Measurements from ENCODE around the gene TBC1D17. TPM values are rescaled to one million over a fixed set of nuclear protein-coding genes. Genes with fewer than 3 reads are reported as not detected.

Gene TBC1D17
- 4.0 TPM for total RNA-seq (2013)
- 10 to 100 TPM in 1 of 3 donors, 1 to 10 TPM in 2; 3.1 to 48.2 (median 4.5) TPM for polyA plus RNA-seq
- 5.5 and 6.4 TPM in 2 replicates for polyA minus RNA-seq
- total RNA-seq, result 5.1 to 29.0 (median 12.0) reads per million in 11 experiments

DNA sequence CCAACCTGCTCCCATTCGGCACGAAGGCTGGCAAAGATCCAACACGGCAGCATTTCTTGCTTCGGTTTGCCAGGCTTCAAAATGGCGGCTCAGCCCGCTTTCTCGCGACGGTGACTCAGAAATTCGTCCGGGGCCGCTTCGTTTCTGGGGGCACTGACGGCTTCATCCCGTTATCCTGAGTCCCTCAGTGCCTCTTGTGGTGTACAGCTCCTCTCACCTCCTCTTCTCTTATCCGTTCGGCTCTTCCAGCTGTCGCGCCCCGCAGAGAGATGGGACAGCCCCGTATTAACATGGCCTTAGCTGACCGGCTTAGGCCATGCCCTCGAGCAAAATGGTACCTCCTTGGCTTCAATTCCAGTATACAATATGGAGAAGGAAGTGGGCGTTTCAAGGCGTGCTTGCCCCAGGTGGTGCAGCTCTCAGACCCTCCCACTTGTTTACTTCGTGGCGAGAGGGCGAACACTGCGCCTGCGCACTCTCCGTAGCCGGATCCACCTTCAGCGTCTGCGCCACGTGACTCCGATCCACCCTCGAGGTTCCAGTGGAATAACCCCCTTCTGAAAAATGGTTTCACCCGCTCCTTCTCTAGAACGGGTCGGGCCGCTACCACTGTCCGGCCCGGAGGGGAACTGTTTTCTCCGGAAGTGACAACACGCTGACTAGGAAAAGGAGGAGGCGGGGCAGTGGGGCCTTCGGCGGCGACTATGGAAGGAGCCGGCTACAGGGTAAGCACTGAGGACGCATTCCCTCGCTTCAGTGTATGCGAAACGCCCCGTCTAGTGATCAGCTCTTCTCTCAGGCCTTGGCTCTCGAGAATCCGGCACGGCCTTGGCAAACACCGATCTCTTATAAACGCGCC is at the start of gene TBC1D17, which contains the start of gene AKT1S1:
TSS of gene TBC1D17 (plus strand) at position 683 of the 859 bp plus-strand sequence. CDS start at position 705, 22 bp downstream.
TSS of gene AKT1S1 (minus strand) at position 336 of the 859 bp plus-strand sequence. CDS start 4,060 bp downstream, outside the sequence.
- peaks cover 37% of the 10 kb centered on the region for H3K79me2 ChIP-seq (ENCODE audit: insufficient read depth, low read length)
- peak within 1 kb of the TSS; percentile 88 for H2AFZ ChIP-seq (ENCODE audit: insufficient read depth, low read depth, low read length, poor library complexity, severe bottlenecking)
- Mint-ChIP-seq H3K36me3 (peaks cover 39 to 51% of the 10 kb centered on the region in 2 donors), H3K27me3 (ENCODE audit: low read depth in 3 of 3) (peaks cover 0 to 1% (median 0%) of the 10 kb centered on the region in 3 donors), H3K27ac (no peak within 1 kb of the TSS), H3K4me3 (no peak within 1 kb of the TSS), H3K9me3 (peaks cover 0 to 3% (median 0%) of the 10 kb centered on the region in 7 donors), H3K4me1 (peaks cover 25% of the 10 kb centered on the region)
- peaks cover 30% of the 10 kb centered on the region for H4K20me1 ChIP-seq (ENCODE audit: insufficient read depth, low read length)
- intact Hi-C loops (cut with micrococcal nuclease), result loop anchor here (2.0 to 5.0 kb wide), 5 partner anchors 52 to 236 kb away; partner anchors contain the start of genes ATF5 (in 1 of the 2), FUZ (in 1 of the 2), NUP62 (in 1 of the 2) and PRMT1 (in 1 of the 2)
- H3K4me3 ChIP-seq (replicated peaks in 1 of 3; ENCODE audit: low read depth in 2 of 3, low read length in 3 of 3), result peak within 1 kb of the TSS; percentile 66 to 94 (median 88)
- H3K4me2 ChIP-seq (replicated peaks; ENCODE audit: extremely low read depth, low read length, poor library complexity, severe bottlenecking), result peak within 1 kb of the TSS; percentile 98
- peak within 1 kb of the TSS; percentile 90 to 95 for H3K27ac ChIP-seq (ENCODE audit: low read depth in 1 of 2, low read length in 2 of 2)
- peak within 1 kb of the TSS; percentile 89 for H3K9ac ChIP-seq (ENCODE audit: insufficient read depth, low read length, poor library complexity, severe bottlenecking)
- H3K4me1 ChIP-seq (ENCODE audit: control insufficient read depth in 1 of 2, insufficient read depth in 2 of 2, low read length in 2 of 2), result peaks cover 25 to 28% of the 10 kb centered on the region in 2 donors
- no peaks in the 10 kb centered on the region for H3K27me3 ChIP-seq (ENCODE audit: control insufficient read depth in 2 of 2, insufficient read depth in 2 of 2, low read length in 2 of 2)
- peak; percentile 100 for DNase-seq
- peaks cover 24 to 29% of the 10 kb centered on the region in 2 donors for H3K36me3 ChIP-seq (replicated peaks in 1 of 2; ENCODE audit: control insufficient read depth in 1 of 2, insufficient read depth in 2 of 2, low read length in 2 of 2)
- under 1% methylated on average over 52 of the region's 61 CpGs for WGBS (ENCODE audit: insufficient coverage)
- H3K9me3 ChIP-seq (replicated peaks in 1 of 2; ENCODE audit: control insufficient read depth in 1 of 2, insufficient read depth in 1 of 2, low read length in 2 of 2), result no peaks in the 10 kb centered on the region
- TF ChIP-seq, protein P1, sequence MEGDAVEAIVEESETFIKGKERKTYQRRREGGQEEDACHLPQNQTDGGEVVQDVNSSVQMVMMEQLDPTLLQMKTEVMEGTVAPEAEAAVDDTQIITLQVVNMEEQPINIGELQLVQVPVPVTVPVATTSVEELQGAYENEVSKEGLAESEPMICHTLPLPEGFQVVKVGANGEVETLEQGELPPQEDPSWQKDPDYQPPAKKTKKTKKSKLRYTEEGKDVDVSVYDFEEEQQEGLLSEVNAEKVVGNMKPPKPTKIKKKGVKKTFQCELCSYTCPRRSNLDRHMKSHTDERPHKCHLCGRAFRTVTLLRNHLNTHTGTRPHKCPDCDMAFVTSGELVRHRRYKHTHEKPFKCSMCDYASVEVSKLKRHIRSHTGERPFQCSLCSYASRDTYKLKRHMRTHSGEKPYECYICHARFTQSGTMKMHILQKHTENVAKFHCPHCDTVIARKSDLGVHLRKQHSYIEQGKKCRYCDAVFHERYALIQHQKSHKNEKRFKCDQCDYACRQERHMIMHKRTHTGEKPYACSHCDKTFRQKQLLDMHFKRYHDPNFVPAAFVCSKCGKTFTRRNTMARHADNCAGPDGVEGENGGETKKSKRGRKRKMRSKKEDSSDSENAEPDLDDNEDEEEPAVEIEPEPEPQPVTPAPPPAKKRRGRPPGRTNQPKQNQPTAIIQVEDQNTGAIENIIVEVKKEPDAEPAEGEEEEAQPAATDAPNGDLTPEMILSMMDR (IDR thresholded peaks at IDR 0.05), result no peak

DNA sequence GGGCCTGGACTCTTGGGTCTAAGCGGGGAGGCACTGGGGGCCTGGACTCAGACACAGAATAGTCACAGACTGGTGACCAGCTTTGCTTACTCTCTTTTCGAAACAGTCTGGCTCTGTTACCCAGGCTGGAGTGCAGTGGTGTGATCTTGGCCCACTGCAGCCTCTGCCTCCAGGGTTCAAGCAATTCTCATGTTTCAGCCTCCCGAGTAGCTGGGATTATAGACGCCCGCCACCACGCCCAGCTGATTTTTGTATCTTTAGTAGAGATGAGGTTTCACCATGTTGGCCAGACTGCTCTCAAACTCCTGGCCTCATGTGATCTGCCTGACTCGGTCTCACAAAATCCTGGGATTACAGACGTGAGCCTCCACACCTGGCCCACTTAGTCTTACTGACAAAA is 48.3 kb upstream of the TBC1D17 start:
- WGBS (ENCODE audit: insufficient coverage), result 95% methylated on average over 6 of the region's 8 CpGs
- Mint-ChIP-seq H3K27ac (no peak overlapping the region), H3K4me3 (no peak overlapping the region), H3K36me3 (peaks cover 58 to 88% of the 10 kb centered on the region in 2 donors), H3K27me3 (ENCODE audit: low read depth in 3 of 3) (peaks cover 0 to 2% (median 0%) of the 10 kb centered on the region in 3 donors), H3K4me1 (peaks cover 24% of the 10 kb centered on the region), H3K9me3 (no peaks in the 10 kb centered on the region)
- Histone ChIP-seq H3K79me2 (ENCODE audit: insufficient read depth, low read length) (peaks cover 27% of the 10 kb centered on the region), H3K4me1 (ENCODE audit: control insufficient read depth in 1 of 2, insufficient read depth in 2 of 2, low read length in 2 of 2) (peaks cover 22 to 25% of the 10 kb centered on the region in 2 donors), H3K36me3 (replicated peaks in 1 of 2; ENCODE audit: control insufficient read depth in 1 of 2, insufficient read depth in 2 of 2, low read length in 2 of 2) (peaks cover 64 to 96% of the 10 kb centered on the region in 2 donors), H3K4me3 (replicated peaks in 1 of 3; ENCODE audit: low read depth in 2 of 3, low read length in 3 of 3) (no peak overlapping the region), H3K4me2 (replicated peaks; ENCODE audit: extremely low read depth, low read length, poor library complexity, severe bottlenecking) (no peak overlapping the region), H3K27ac (ENCODE audit: low read depth in 1 of 2, low read length in 2 of 2) (no peak overlapping the region), H3K27me3 (ENCODE audit: control insufficient read depth in 2 of 2, insufficient read depth in 2 of 2, low read length in 2 of 2) (no peaks in the 10 kb centered on the region), H2AFZ (ENCODE audit: insufficient read depth, low read depth, low read length, poor library complexity, severe bottlenecking) (no peak overlapping the region), H4K20me1 (ENCODE audit: insufficient read depth, low read length) (peaks cover 81% of the 10 kb centered on the region), H3K9me3 (replicated peaks in 1 of 2; ENCODE audit: control insufficient read depth in 1 of 2, insufficient read depth in 1 of 2, low read length in 2 of 2) (no peaks in the 10 kb centered on the region), H3K9ac (ENCODE audit: insufficient read depth, low read length, poor library complexity, severe bottlenecking) (no peak overlapping the region)
- TF ChIP-seq, protein P1 (IDR thresholded peaks at IDR 0.05), result no peak
- intact Hi-C loops (cut with micrococcal nuclease), result no loop called here
- DNase-seq, result no peak
